Liver (tissue), 9 donors: ENCODE measurements around the gene PI4K2A. TPM values are rescaled to one million over a fixed set of nuclear protein-coding genes. Genes with fewer than 3 reads are reported as not detected.

Source experiments
- DNase-seq: peaks from one replicate; pipeline ENCODE4 v3.0.0-alpha.2; 2017; ENCODE audit warnings: low spot score
- H3K27ac ChIP-seq, 2 donors: one replicate each; pipeline ENCODE4 v1.7.0; 2013; ENCODE audit warnings: inconsistent platforms in 2 of 2, low read length in 2 of 2, control low read depth in 1 of 2, low read depth in 1 of 2, mild to moderate bottlenecking in 1 of 2
- H3K27me3 ChIP-seq, 4 donors: one replicate each; pipeline versions ENCODE4 v1.6.1 to v1.7.0; 2013; ENCODE audit warnings: low read length in 3 of 4, inconsistent platforms in 1 of 4, mild to moderate bottlenecking in 1 of 4, moderate library complexity in 1 of 4; ENCODE audit not compliant: control insufficient read depth in 4 of 4, insufficient read depth in 4 of 4
- H3K36me3 ChIP-seq, 4 donors: one replicate each; pipeline versions ENCODE4 v1.6.1 to v1.7.0; 2013; ENCODE audit warnings: low read length in 3 of 4, mild to moderate bottlenecking in 3 of 4, low read depth in 1 of 4, moderate library complexity in 1 of 4; ENCODE audit not compliant: control insufficient read depth in 4 of 4, insufficient read depth in 3 of 4
- H3K4me1 ChIP-seq, 4 donors: one replicate each; pipeline versions ENCODE4 v1.6.1 to v1.7.0; 2013; ENCODE audit warnings: low read length in 3 of 4, mild to moderate bottlenecking in 3 of 4, moderate library complexity in 1 of 4; ENCODE audit not compliant: control insufficient read depth in 4 of 4, insufficient read depth in 4 of 4
- H3K4me3 ChIP-seq, 3 donors: one replicate each; pipeline versions ENCODE4 v1.6.1 to v1.7.0; 2013; ENCODE audit warnings: low read length in 3 of 3, control low read depth in 1 of 3, low read depth in 1 of 3, mild to moderate bottlenecking in 1 of 3
- H3K9ac ChIP-seq, 2 donors: one replicate each; pipeline ENCODE4 v1.7.0; 2013; ENCODE audit warnings: low read length in 2 of 2, mild to moderate bottlenecking in 2 of 2, moderate library complexity in 2 of 2, control low read depth in 1 of 2, low read depth in 1 of 2
- H3K9me3 ChIP-seq, 4 donors: one replicate each; pipeline versions ENCODE4 v1.6.1 to v1.7.0; 2013; ENCODE audit warnings: low read length in 3 of 4; ENCODE audit not compliant: control insufficient read depth in 4 of 4
- CTCF ChIP-seq: fragments of 150-350 bp; IDR thresholded peaks from 2 replicates; pipeline ENCODE4 v1.5.1; 2017; ENCODE audit warnings: improper control_type of control experiment, low read depth, low read length; ENCODE audit not compliant: missing input control
- EGR1 ChIP-seq, 2 donors: IDR thresholded peaks; 2 replicates each; pipeline ENCODE4 v1.6.1; 2016 to 2018; ENCODE audit warnings: antibody characterized with exemption in 2 of 2, low read depth in 2 of 2
- FOXA1 ChIP-seq: IDR thresholded peaks from 2 replicates; pipeline ENCODE4 v1.6.1; 2016; ENCODE audit warnings: antibody characterized with exemption
- FOXA2 ChIP-seq: IDR thresholded peaks from 2 replicates; pipeline ENCODE4 v1.6.1; 2016; ENCODE audit warnings: antibody characterized with exemption
- GABPA ChIP-seq, 2 donors: IDR thresholded peaks in 1 of 2; conservative IDR thresholded peaks in 1 of 2; 2 replicates each; pipeline ENCODE4 v1.6.1; 2016; ENCODE audit warnings: antibody characterized with exemption in 2 of 2, mild to moderate bottlenecking in 1 of 2, moderate library complexity in 1 of 2
- HNF4A ChIP-seq, 2 donors: conservative IDR thresholded peaks; 2 replicates each; pipeline ENCODE4 v1.6.1; 2016; ENCODE audit warnings: antibody characterized with exemption in 2 of 2, mild to moderate bottlenecking in 2 of 2
- HNF4G ChIP-seq: IDR thresholded peaks from 2 replicates; pipeline ENCODE4 v1.6.1; 2016; ENCODE audit warnings: antibody characterized with exemption
- JUND ChIP-seq, 2 donors: IDR thresholded peaks; 2 replicates each; pipeline ENCODE4 v1.6.1; 2016; ENCODE audit warnings: antibody characterized with exemption in 2 of 2
- NR2F2 ChIP-seq: IDR thresholded peaks from 2 replicates; pipeline ENCODE4 v1.6.1; 2016; ENCODE audit warnings: antibody characterized with exemption
- RAD21 ChIP-seq, 2 donors: IDR thresholded peaks; 2 replicates each; pipeline ENCODE4 v1.6.1; 2016; ENCODE audit warnings: antibody characterized with exemption in 2 of 2, mild to moderate bottlenecking in 2 of 2
- RXRA ChIP-seq, 2 donors: IDR thresholded peaks; 2 replicates each; pipeline ENCODE4 v1.6.1; 2017 to 2018; ENCODE audit warnings: antibody characterized with exemption in 2 of 2, mild to moderate bottlenecking in 1 of 2
- SP1 ChIP-seq: IDR thresholded peaks from 2 replicates; pipeline ENCODE4 v1.6.1; 2018; ENCODE audit warnings: antibody characterized with exemption, mild to moderate bottlenecking
- TAF1 ChIP-seq: conservative IDR thresholded peaks from 2 replicates; pipeline ENCODE4 v1.6.1; 2016; ENCODE audit warnings: antibody characterized with exemption, mild to moderate bottlenecking
- YY1 ChIP-seq: IDR thresholded peaks from 2 replicates; pipeline ENCODE4 v1.6.1; 2016; ENCODE audit warnings: antibody characterized with exemption, mild to moderate bottlenecking
- WGBS: extraction: QIAGEN DNeasy Blood & Tissue Kit; methylation state at CpG from one replicate; pipeline ENCODE4 v1.1.7; 2013; 5-methylcytosine and 5-hydroxymethylcytosine counted together
- polyA plus RNA-seq, 2 donors: library from polyadenylated mRNA; stranded (reverse) in 1 of 2; unstranded in 1 of 2; fragments of 200-250 nt in 1 of 2; fragments of >200 nt in 1 of 2; fragmentation: Nextera tagmentation in 1 of 2; extraction: Ambion mirVana in 1 of 2; gene quantifications; one replicate each; pipeline versions ENCODE4 v1.2.1 to v1.2.3, GENCODE V29; 2013 to 2015
- total RNA-seq, 2 donors: library from RNA; depleted of rRNA; stranded (reverse); fragments of >200 nt; gene quantifications; one replicate each; pipeline ENCODE4 v1.2.3, GENCODE V29; 2014
- TF ChIP-seq, protein P1 (sequence below): IDR thresholded peaks from 2 replicates; pipeline ENCODE4 v1.6.1; 2016; ENCODE audit warnings: antibody characterized with exemption
- TF ChIP-seq, protein P2 (sequence below): IDR thresholded peaks from 2 replicates; pipeline ENCODE4 v1.6.1; 2016; ENCODE audit warnings: antibody characterized with exemption
- TF ChIP-seq, protein P3 (sequence below): IDR thresholded peaks from 2 replicates; pipeline ENCODE4 v1.6.1; 2016; ENCODE audit warnings: antibody characterized with exemption
- TF ChIP-seq, protein P4 (sequence below): IDR thresholded peaks from 2 replicates; pipeline ENCODE4 v1.6.1; 2016; ENCODE audit warnings: antibody characterized with exemption, mild to moderate bottlenecking
- donor health status: healthy.
- donor health status: healthy.
- donor health status: healthy.
- donor health status: healthy.
- donor health status: healthy.

Gene PI4K2A
- total RNA-seq, result 10 to 100 TPM; 12.1 to 17.6 TPM
- 10 to 100 TPM in 1 of 2 donors, 1 to 10 TPM in 1; 4.4 to 10.2 TPM for polyA plus RNA-seq

- H3K4me3 ChIP-seq, result peak within 1 kb of the TSS; percentile 68 to 92 (median 83)
- H3K36me3 ChIP-seq, result peaks cover 0 to 8% (median 2%) of the 10 kb centered on the region in 4 donors
- peak; percentile 98 for DNase-seq
- peaks cover 5 to 12% (median 8%) of the 10 kb centered on the region in 4 donors for H3K4me1 ChIP-seq
- H3K27me3 ChIP-seq, result no peaks in the 10 kb centered on the region
- H3K27ac ChIP-seq, result peak within 1 kb of the TSS; percentile 73 to 87
- no peaks in the 10 kb centered on the region for H3K9me3 ChIP-seq
- 2% methylated on average over 54 of the region's 54 CpGs for WGBS
- peak within 1 kb of the TSS; percentile 21 to 57 for H3K9ac ChIP-seq
- TF ChIP-seq HNF4A (conservative IDR thresholded peaks at IDR 0.05), result peak; percentile 53 to 62
- TF ChIP-seq GABPA (IDR thresholded peaks at IDR 0.05 in 1 of 2, conservative IDR thresholded peaks at IDR 0.05 in 1 of 2), result no peak
- TF ChIP-seq SP1, result peak; percentile 91
- TF ChIP-seq RXRA (IDR thresholded peaks at IDR 0.05), result peak in 1 of 2 donors; percentile 72
- peak; percentile 96 for TF ChIP-seq FOXA1
- TF ChIP-seq, protein P1, sequence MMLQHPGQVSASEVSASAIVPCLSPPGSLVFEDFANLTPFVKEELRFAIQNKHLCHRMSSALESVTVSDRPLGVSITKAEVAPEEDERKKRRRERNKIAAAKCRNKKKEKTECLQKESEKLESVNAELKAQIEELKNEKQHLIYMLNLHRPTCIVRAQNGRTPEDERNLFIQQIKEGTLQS, result no peak
- TF ChIP-seq, protein P2, sequence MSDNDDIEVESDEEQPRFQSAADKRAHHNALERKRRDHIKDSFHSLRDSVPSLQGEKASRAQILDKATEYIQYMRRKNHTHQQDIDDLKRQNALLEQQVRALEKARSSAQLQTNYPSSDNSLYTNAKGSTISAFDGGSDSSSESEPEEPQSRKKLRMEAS, result peak; percentile 69
- peak; percentile 65 for TF ChIP-seq YY1
- peak; percentile 41 to 52 for TF ChIP-seq JUND (IDR thresholded peaks at IDR 0.05)
- TF ChIP-seq HNF4G, result no peak
- TF ChIP-seq FOXA2, result peak; percentile 94
- TF ChIP-seq, protein P3, sequence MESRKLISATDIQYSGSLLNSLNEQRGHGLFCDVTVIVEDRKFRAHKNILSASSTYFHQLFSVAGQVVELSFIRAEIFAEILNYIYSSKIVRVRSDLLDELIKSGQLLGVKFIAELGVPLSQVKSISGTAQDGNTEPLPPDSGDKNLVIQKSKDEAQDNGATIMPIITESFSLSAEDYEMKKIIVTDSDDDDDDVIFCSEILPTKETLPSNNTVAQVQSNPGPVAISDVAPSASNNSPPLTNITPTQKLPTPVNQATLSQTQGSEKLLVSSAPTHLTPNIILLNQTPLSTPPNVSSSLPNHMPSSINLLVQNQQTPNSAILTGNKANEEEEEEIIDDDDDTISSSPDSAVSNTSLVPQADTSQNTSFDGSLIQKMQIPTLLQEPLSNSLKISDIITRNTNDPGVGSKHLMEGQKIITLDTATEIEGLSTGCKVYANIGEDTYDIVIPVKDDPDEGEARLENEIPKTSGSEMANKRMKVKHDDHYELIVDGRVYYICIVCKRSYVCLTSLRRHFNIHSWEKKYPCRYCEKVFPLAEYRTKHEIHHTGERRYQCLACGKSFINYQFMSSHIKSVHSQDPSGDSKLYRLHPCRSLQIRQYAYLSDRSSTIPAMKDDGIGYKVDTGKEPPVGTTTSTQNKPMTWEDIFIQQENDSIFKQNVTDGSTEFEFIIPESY, result peak; percentile 44
- peak; percentile 77 for TF ChIP-seq NR2F2
- peak; percentile 28 to 29 for TF ChIP-seq RAD21 (IDR thresholded peaks at IDR 0.05)
- TF ChIP-seq EGR1 (IDR thresholded peaks at IDR 0.05; ENCODE audit: low read depth in 2 of 2), result peak in 1 of 2 donors; percentile 69
- TF ChIP-seq TAF1, result no peak
- TF ChIP-seq, protein P4, sequence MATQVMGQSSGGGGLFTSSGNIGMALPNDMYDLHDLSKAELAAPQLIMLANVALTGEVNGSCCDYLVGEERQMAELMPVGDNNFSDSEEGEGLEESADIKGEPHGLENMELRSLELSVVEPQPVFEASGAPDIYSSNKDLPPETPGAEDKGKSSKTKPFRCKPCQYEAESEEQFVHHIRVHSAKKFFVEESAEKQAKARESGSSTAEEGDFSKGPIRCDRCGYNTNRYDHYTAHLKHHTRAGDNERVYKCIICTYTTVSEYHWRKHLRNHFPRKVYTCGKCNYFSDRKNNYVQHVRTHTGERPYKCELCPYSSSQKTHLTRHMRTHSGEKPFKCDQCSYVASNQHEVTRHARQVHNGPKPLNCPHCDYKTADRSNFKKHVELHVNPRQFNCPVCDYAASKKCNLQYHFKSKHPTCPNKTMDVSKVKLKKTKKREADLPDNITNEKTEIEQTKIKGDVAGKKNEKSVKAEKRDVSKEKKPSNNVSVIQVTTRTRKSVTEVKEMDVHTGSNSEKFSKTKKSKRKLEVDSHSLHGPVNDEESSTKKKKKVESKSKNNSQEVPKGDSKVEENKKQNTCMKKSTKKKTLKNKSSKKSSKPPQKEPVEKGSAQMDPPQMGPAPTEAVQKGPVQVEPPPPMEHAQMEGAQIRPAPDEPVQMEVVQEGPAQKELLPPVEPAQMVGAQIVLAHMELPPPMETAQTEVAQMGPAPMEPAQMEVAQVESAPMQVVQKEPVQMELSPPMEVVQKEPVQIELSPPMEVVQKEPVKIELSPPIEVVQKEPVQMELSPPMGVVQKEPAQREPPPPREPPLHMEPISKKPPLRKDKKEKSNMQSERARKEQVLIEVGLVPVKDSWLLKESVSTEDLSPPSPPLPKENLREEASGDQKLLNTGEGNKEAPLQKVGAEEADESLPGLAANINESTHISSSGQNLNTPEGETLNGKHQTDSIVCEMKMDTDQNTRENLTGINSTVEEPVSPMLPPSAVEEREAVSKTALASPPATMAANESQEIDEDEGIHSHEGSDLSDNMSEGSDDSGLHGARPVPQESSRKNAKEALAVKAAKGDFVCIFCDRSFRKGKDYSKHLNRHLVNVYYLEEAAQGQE, result peak; percentile 45
- no peak for TF ChIP-seq CTCF
These were observed at the start of gene PI4K2A for GRCh38 chr10:97640174-97640867. Gene PI4K2A, plus strand, starts transcription at chr10:97640671. Its CDS starts 72 bp downstream, at chr10:97640743.
